PC-3 (cell line): Measurements from ENCODE around the gene DLG2.

Experiments used
- EZH2 ChIP-seq: fragments of 300-600 bp; sonication (generic); IDR thresholded peaks from one replicate; pipeline ENCODE4 v1.6.1; 2017; ENCODE audit warnings: antibody characterized with exemption, mild to moderate bottlenecking, low read length; ENCODE audit not compliant: unreplicated experiment
- EZH2phosphoT487 ChIP-seq: fragments of 300-600 bp; sonication (generic); IDR thresholded peaks from 2 replicates; pipeline ENCODE4 v1.6.1; 2018; ENCODE audit warnings: mild to moderate bottlenecking, antibody characterized with exemption, low read length, borderline replicate concordance
- TF ChIP-seq, protein P1 (sequence below): fragments of 300-600 bp; sonication (generic); conservative IDR thresholded peaks from 2 replicates; pipeline ENCODE4 v1.5.1; 2017; ENCODE audit warnings: antibody characterized with exemption, low read depth, mild to moderate bottlenecking, low read length

DNA sequence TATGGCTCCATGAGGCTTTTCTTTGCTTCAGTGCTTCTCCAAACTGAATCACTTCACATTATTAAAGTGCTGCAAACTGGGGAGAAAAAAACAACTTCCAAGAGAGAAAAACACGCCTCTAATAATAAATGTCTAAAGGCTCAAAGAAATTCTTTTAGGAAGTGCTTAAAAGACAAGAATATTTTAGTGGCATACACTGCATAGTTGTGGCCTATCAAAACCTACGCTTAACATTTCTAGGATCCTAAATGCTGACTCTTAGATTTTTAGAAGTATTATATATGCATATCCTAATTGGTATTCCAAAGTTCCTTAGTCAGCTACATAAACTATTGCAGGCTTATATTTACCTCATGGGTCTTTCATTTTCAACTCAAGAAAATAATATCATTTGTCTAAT is 1462.0 kb downstream of the DLG2 start:
- TF ChIP-seq EZH2, result no peak
- TF ChIP-seq, protein P1, sequence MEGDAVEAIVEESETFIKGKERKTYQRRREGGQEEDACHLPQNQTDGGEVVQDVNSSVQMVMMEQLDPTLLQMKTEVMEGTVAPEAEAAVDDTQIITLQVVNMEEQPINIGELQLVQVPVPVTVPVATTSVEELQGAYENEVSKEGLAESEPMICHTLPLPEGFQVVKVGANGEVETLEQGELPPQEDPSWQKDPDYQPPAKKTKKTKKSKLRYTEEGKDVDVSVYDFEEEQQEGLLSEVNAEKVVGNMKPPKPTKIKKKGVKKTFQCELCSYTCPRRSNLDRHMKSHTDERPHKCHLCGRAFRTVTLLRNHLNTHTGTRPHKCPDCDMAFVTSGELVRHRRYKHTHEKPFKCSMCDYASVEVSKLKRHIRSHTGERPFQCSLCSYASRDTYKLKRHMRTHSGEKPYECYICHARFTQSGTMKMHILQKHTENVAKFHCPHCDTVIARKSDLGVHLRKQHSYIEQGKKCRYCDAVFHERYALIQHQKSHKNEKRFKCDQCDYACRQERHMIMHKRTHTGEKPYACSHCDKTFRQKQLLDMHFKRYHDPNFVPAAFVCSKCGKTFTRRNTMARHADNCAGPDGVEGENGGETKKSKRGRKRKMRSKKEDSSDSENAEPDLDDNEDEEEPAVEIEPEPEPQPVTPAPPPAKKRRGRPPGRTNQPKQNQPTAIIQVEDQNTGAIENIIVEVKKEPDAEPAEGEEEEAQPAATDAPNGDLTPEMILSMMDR, result no peak
- TF ChIP-seq EZH2phosphoT487, result no peak
